ENCODE results near the gene PIK3CG. TPM values are rescaled to one million over a fixed set of nuclear protein-coding genes. Genes with fewer than 3 reads are reported as not detected.

PIK3CG gene
- total RNA-seq, 1 donor from 2014 or later: not detected

- Mint-ChIP-seq H3K9me3 (ENCODE audit: low read depth) (peaks cover 3% of the 10 kb centered on the region), H3K4me3 (ENCODE audit: low read depth) (no peak overlapping the region), H3K27ac (no peak overlapping the region), H3K36me3 (ENCODE audit: insufficient read depth) (no peaks in the 10 kb centered on the region), H3K27me3 (no peaks in the 10 kb centered on the region), H3K4me1 (ENCODE audit: low read depth) (no peaks in the 10 kb centered on the region)
- no peak for TF ChIP-seq CTCF (IDR thresholded peaks at IDR 0.05; ENCODE audit: unreplicated experiment)
- DNase-seq (ENCODE audit: low spot score, unreplicated experiment): no peak
Observed at GRCh38 chr7:106871793-106872571, 6.9 kb downstream of the PIK3CG start.

GRCh38 chr7:106872763-106873162 lies 7.7 kb downstream of the PIK3CG start:
- TF ChIP-seq CTCF (IDR thresholded peaks at IDR 0.05; ENCODE audit: unreplicated experiment): no peak
- no peaks in the 10 kb centered on the region for H3K27me3 Mint-ChIP-seq
- no peak overlapping the region for H3K27ac Mint-ChIP-seq
- H3K4me3 Mint-ChIP-seq (ENCODE audit: low read depth): no peak overlapping the region
- peaks cover 3% of the 10 kb centered on the region for H3K9me3 Mint-ChIP-seq (ENCODE audit: low read depth)
- no peaks in the 10 kb centered on the region for H3K4me1 Mint-ChIP-seq (ENCODE audit: low read depth)
- no peak for DNase-seq (ENCODE audit: low spot score, unreplicated experiment)
- no peaks in the 10 kb centered on the region for H3K36me3 Mint-ChIP-seq (ENCODE audit: insufficient read depth)

- peaks cover 3% of the 10 kb centered on the region for H3K9me3 Mint-ChIP-seq (ENCODE audit: low read depth)
- H3K27me3 Mint-ChIP-seq: no peaks in the 10 kb centered on the region
- no peak for TF ChIP-seq CTCF (IDR thresholded peaks at IDR 0.05; ENCODE audit: unreplicated experiment)
- no peaks in the 10 kb centered on the region for H3K4me1 Mint-ChIP-seq (ENCODE audit: low read depth)
- H3K27ac Mint-ChIP-seq: no peak overlapping the region
- no peak for DNase-seq (ENCODE audit: low spot score, unreplicated experiment)
- H3K4me3 Mint-ChIP-seq (ENCODE audit: low read depth): no peak overlapping the region
- no peaks in the 10 kb centered on the region for H3K36me3 Mint-ChIP-seq (ENCODE audit: insufficient read depth)
Observed at GRCh38 chr7:106874076-106874475, 9.0 kb downstream of the PIK3CG start.

- Mint-ChIP-seq H3K36me3 (ENCODE audit: insufficient read depth) (no peaks in the 10 kb centered on the region), H3K27me3 (no peaks in the 10 kb centered on the region), H3K4me3 (ENCODE audit: low read depth) (no peak overlapping the region), H3K9me3 (ENCODE audit: low read depth) (peaks cover 3% of the 10 kb centered on the region), H3K4me1 (ENCODE audit: low read depth) (no peaks in the 10 kb centered on the region), H3K27ac (no peak overlapping the region)
- TF ChIP-seq CTCF (IDR thresholded peaks at IDR 0.05; ENCODE audit: unreplicated experiment): no peak
- no peak for DNase-seq (ENCODE audit: low spot score, unreplicated experiment)
Observed at GRCh38 chr7:106875508-106875907, 10.4 kb downstream of the PIK3CG start.

GRCh38 chr7:106878748-106879439 lies 13.8 kb downstream of the PIK3CG start:
- Mint-ChIP-seq H3K9me3 (ENCODE audit: low read depth) (peaks cover 3% of the 10 kb centered on the region), H3K4me1 (ENCODE audit: low read depth) (no peaks in the 10 kb centered on the region), H3K27ac (no peak overlapping the region), H3K4me3 (ENCODE audit: low read depth) (no peak overlapping the region), H3K36me3 (ENCODE audit: insufficient read depth) (no peaks in the 10 kb centered on the region), H3K27me3 (no peaks in the 10 kb centered on the region)
- TF ChIP-seq CTCF (IDR thresholded peaks at IDR 0.05; ENCODE audit: unreplicated experiment): no peak
- DNase-seq (ENCODE audit: low spot score, unreplicated experiment): no peak
